ENCODE results near the gene LKAAEAR1.

The LKAAEAR1 gene

DNA sequence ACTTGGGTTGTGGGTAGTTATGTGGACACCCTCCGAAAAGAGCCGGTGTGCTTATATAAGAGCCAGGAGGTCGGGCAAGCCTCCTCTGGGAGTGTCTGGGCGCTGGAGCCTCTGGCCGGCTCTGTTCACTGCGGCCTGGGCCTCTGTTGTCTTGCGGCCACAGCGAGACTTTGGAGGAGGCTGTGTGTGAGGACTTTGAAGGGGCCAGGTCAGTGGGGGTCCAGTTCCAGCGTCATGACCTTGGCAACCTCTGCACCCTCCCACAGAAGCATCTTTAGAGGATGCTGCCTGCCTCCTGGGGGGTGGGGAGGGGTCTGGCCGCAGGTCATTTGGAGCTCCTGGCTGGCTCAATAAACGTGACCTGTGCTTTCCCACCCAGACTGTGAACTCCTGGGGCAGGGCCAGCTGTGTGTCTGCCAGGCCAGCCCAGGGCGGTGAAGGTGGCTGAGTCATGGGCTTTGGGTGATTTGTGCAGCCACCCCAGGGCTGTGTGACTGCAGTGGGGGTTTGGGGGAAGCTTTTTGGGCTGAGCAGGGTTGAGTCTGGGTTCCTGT is 20.0 kb downstream of the LKAAEAR1 start:
- no peak for DNase-seq

DNA sequence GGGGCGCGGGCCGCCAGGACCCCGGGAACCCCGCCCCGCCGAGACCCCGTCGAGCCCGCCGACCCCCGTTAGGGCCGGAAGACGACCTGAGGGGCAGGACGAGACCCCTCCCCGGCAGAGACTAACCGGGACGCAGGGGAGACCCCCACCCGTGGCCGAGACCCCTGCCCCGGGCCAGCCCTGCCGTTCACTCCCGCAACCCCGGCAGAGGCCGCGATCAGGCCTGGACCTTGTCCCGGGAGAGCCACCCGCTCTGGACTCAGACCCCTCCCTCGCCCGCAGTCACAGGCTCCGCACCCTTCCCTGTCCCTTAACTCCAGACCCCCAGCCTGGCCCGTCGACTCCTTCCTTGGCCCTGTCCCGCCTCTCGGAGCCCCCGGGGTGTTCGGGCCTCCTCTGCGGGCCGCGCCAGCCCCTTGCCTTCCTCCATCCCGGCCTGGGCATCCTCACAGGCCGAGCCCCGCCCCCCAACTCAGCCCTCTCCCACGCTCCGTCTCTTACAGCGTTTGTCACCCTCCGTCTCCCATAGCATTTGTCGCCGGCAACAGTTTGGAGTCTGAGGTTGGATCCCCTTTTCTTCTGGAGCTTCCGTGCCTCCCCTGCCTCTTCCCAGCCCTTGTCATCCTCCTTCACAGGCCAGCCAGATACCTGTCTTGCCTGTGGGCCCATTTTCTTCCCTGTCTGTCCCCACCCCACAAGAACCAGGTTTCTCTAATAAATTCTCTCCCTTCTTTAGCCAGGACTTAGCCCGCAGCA is 20.6 kb downstream of the LKAAEAR1 start:
- DNase-seq, result no peak

DNA sequence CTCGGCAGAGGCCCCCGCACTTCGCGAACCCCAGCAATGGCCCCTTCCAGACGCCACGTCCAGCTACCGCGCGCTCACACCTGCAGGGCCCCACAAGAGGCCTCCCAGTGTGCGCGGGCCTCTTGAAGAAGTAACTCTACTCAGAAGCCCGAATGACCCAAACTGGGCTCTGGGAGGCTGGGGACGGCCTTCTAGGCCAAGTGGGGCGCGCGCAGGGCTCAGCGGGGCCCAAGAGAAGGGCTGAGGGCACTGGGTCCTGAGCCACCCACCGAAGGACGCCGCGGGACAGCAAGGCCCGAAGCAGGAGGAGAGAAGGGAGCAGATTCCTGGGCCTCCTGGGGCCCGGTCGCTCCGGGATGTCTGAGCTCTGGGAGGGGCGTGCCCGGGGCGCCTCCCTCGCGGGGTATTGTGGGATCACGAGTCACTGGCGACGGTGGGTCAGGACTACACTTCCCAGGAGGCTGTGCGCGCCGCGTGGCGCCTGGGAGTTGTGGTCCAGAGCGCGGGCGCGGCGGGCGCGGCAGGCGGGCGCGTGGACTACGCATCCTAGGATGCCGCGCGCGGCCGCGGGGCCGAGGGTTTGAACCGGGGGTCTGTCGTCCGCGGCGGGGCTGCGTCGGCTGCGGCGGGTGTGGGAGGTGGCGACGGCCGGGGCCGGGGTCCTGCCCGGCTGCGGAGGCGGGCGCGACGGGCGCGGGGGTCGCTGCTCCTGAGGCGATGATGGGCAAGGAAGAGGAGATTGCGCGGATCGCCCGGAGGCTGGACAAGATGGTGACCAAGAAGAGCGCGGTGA is 21.4 kb downstream of the LKAAEAR1 start, which contains the start of gene TCEA2:
TSS of gene TCEA2 (plus strand) at position 603 of the 793 bp plus-strand sequence. CDS start at position 718, 115 bp downstream.
- DNase-seq, result peak; percentile 93

DNA sequence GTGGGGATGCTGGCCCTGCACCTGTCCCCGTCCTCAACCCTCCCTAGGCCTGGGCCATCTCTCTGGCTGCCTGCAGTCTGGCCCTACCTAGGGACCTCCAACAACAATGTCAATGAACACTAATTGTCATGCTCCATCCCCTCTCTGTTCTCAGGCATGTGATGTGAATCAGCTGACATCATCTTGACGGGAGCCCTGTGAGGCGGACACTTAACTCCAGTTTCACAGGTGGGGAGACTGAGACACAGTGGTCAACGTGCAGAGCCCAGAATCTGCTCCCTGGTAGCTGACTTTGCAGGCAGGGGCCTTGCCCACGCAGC is 22.0 kb downstream of the LKAAEAR1 start:
- DNase-seq, result no peak

DNA sequence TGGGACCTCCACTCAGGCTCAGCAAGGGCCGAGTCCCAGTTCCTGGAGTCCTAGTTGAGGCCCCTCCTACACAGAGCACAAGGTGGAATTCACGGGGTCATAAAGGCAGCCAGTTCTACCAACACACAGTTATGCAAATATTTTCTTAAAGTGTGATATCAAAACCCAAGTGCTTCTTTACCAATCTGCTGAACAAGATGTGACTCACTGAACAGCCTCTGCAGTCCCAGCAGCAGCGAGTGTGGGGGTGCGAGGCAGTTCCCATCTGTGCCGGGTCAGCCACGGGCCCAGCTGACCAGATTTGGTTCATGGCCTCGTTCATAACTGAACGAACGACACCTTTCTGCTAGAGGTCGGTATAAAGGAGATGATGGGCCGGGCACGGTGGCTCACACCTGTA is 25.7 kb downstream of the LKAAEAR1 start:
- no peak for DNase-seq

DNA sequence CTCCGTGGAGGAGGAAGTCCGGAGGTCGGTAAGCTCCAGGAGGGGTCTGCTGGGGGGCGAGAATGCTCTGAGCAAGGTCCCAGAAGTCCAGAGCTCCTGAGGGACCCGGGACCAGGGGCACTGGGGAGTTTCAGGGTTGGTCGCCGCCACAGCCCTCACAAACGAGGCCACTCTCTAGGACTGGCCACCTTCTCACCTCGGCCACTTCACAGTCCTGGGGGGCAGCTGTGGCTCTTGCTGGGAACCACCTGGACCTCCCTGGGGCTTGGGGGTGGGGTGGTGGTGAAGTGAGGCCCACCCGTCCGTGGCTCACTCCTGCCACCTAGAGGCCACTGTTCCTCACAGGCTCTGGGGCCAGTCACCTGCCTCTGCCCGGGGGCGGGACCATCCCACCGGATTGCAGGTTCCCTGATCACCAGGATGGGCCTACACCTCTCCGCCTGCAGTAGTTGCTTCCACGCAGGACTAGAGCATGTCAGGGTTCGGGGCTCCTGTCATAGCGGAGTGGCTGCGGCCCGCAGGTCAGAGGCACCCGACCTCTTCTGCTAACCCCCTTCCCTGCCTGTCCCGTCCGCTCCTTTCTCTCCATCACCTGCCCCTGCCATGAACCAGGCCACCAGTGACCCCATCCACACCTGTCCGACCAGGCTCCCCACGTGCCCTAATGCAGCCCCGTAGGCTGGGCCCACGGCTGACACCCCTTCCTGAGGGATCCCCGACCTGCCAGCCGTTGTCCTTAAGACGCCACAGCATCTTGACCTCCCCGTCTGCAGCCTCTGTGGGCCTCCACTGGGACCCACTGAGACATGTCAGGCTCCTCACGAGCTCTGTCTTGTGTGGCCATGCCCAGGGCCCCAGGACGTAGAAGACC is 26.3 kb downstream of the LKAAEAR1 start:
- peak; percentile 50 for DNase-seq

DNA sequence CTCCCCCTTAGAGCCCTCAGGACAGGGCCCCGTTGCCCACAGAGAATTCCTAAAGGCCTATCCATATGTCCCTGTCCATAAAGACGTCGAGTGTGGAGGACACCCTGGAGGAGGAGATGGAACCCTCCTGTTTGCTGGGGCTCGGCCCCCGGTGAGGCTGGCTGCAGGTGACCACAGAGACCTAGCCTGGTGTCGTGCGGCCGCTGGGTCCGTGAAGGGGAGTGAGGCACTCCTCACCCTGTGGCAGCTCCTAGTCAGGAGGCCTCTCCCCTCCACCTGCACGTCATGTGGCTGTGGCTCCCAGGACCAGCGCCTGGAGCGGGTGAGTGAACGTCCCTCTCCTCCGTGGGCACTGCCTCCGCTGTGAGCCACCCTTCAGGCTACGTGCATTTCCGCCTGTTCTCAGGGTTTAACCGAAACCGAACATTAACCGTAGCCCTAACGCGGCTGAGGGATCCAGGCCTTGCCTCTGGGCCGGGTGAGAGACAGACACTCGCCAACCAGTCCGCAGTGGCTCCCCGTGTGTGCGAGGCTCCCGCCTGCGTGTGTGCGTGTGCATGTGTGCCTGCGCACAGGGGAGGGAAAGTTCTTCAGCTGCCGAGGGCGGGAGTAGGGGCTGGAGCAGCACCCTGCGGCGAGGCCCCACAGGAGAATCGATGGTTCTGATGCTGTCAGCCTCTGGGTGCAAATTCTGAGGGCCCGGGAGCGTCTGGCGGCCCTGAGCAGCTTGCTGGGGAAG is 27.1 kb downstream of the LKAAEAR1 start:
- DNase-seq, result no peak

DNA sequence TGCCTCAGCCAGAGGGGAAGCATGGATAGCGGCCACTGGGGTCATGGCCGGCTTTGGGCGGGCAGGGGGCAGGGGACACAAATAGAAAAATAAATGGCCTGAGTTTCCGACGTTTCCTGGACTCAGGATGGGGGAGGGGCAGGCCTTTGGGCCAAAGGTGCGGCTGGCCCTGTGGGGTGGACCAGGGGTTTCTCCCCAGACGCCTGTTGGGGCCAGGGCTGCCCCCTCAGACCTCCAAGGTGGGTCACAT is 27.6 kb downstream of the LKAAEAR1 start:
- no peak for DNase-seq

DNA sequence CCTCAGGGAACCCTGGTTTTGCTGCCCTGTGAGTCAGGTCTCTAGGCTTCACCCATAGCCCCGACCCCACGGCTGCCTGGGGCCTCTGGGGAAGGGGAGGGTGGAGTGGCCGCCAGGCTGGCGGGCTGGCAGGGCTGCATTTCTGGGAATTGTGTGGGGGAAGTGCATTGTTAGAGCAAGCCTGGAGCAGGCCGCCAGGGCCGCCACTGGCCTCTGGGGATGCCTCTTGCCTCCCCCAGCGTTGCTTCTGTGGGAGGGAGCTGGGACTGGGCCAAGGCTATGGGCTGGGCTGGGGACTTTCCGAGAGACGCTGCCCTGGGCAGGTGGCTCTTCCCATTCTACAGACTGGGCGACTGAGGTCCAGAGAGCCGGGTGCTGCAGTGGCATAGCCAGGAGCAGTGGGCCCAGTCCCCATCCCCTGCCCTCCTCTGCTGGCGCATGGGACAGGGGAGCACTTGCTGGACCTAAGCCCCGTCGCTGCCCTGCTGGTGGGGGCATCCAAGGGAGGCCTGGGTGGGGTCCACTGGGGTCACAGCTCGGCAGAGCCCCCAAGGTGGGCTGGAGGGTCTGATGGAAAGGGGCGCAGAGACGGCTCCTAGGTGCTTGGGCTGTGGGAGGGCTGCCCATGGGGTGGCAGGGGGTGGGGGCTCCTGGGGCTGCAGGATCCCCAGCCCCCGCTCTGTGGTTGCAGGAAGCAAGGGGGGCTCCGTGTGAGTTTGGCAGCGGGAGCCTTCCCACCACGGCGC is 28.1 kb downstream of the LKAAEAR1 start:
- DNase-seq, result no peak

DNA sequence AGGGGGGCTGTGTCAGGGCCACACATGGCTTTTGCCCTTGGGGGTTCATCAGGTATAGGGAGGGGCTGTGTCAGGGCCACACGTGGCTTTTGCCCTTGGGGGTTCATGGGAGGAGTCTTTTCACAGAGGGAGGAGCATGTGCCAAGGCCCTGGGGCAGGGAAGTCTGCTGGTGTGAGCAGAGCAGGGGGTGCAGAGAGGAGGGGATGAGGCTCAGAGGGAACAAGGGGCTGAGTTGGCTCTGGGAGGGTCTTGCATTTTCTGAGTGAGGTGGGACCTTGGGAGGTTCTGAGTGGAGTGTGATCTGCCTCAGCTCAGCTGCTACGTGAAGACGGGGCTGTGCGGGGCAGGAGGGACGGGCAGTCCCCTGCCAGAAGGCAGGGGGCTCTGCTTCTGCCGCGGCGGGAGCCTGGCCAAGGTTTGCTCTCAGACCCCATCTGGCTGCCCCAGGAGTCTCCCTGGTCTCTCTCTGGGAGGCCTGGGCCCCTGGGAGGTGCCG is 28.8 kb downstream of the LKAAEAR1 start:
- no peak for DNase-seq

DNA sequence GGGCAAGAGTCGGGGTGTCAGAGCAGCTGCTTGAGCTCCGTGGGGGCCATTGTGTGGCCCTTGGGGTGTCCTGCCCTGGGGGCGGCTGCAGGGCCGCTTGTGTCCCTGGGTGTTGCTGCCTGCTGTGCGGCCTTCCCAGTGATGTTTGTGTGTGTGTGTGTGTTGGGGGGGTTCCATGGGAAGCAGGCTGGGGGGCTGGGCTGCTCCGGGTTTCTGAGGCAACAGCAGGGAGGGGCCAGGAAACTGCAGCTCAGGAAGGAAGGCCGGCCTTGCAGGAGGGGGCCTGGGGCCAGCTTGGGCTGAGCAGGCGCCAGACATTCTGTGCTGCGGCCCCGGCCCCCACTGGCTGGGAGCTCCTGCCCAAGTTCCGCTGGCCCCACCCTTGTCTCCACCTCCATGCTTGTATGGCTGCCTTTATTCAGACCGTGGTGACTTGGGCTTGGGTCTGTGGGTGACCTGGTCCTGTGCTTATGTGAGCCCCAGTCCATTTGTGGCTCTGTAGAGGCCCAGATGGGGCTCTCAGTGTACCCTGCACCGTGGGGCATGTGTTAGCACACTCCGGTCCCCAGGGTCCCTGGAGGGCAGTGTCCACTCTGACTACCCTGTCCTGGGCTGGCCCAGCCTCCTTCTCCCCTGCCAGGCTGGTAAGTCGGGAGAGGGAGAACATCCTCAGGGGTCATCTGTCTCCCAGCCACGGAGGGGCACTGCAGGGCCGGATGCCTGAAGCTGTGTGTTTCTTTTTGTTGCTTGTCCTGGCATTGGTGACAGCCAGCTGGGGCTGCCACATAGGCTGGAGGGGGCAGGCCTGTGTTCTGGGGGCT is 30.1 kb downstream of the LKAAEAR1 start:
- DNase-seq, result no peak

DNA sequence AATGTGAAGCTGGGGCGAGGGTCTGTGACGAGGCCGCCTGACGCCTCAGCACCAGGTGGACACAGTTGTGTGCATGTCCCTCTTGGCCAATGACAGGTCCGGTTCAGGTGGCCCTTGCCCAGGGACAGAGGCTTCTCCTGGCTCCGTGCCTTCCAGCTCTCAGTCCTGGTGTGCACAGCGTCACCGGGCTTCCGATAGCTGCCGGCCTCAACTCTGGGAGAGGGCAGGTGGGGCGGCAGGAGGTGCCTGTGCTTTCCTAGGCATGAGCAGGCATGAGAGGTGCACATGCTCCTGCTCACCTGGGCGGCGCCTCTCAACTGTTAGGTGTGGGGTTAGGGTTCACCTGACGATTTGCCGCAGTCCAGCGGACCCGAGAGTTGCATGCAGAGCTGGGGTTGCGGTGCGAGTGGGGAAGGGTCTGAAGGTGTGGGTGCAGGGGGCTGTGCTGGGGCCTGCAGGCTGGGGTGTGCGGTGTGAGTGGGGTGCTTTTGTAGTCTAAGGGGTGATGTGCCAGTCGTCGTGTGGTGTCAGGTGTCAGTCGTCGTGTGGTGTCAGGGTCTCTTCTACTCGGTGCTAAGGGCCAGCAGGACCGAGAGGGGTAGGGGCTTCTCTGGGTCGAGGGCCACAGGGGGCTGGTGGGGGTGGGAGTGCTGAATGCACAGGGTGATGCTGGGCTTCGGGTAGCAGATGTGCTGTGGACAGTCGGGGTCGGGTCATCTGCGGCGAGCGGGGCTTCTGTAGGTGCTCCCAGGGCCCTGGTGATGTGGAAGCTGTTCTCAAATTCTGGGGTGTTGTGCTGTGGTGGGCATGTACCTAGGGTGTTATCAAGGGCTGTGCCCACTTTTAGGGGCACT is 31.0 kb downstream of the LKAAEAR1 start:
- DNase-seq, result no peak

DNA sequence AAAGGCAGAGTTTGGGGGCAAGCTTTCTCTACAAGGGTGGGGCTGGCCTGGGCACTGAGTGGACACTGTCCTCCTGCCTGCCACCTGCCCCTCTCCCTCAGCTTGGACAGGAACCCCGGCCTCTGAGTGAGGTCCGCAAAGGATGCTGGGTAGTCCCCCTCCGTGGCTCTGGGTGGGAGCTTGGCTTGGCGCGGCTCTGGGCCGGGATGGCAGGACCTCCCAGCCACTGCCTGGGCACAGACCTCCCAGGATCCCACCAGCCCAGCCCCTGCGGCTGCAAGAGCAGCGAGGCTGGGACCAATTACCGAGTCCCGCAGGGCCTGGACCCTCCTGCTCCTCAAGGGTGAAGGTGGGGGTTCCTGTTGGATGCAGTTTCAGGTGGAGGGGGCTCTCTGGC is 31.9 kb downstream of the LKAAEAR1 start:
- no peak for DNase-seq

DNA sequence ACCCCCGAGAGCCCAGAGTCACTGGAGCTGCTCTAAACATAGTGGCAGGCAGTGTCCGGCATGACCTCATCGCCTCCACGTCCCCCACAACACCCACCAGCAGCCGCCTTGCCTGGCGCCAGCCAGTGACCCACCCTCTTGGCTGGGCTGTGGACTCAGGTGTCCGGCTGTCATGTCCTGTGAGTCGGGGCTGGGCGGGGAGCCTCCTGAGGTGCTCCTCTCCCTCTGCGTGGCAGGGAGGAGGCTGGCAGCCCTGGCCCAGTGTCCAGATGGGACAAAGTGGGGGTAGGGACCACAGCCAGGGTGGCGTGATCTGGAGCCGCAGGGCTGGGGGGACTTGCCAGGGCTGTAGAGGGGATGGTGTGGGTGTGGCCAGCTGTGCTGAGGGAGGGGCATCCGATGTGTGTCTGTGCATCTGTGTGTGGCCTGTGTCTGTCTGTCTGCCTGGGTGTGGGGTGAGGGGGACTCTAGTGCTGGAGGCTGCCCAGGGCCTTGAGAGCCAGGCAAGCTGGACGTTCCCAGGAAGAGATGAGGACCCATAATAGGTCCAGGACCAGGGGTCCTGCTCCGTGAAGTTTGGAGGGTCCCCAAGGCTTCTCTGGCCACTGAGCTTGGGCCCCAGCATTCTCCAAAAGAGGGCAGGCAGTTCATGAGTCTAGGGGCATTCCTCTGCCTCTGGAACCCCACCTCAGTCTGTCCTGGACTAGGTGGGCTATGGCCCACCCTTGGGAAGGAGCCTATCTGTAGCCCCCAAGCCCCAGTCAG is 32.5 kb downstream of the LKAAEAR1 start:
- no peak for DNase-seq

DNA sequence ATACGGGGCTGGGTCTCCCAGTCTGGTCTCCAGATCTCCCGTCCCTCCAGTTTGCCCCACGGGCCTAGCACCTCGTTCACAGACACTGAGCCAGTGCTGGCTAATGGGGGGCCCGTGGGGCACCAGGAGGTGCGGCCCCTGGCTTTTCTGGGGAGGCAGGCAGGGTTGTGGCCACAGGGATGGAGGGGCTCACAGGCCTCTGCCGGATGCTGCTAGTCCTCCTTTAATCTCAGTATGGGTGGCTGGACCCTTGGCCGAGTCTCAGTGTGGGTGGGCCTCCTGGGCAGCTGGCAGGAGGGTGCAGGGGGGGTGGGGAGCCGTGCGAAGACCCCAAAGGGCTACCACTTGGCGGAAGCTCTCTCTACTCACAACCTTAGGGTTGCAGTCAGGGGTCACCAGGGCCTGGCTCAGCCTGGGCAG is 33.2 kb downstream of the LKAAEAR1 start:
- DNase-seq, result no peak

DNA sequence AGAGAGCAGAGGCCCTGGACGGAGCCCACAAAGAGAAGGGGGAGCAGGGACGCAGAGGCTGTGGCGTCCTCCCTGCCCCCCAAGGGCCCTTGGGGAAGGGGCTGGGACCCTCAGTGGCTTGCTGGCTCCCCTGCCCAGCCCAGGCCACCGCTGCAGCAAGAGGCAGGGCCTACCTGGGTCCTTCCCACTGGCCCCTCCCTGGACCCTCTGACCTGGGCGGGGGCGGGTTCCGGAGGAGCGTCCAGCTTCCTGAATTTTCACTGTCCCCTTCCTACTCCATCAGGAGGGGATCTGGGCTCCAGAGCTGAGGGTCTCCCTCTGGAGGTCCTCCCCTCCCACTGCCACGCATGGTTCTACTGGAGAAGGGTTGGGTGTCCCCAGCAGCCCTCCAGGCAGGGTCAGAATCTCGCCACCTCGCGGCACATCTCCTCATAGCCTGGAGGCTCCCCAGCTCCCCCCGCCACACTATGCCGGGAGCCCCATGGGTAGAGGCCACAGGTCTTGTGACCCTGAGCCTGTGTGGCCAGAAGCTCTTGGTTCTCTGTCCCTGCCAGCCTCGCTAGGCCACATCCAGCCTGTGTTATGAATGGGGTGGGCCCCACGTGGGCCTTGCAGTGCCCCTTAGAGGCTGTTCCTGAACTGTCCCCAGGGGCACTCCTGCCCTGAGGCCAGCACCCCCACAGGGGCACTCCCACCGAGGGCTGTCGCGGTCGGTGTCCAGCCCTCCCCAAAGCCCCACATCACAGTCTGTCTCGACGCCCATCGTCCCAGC is 33.8 kb downstream of the LKAAEAR1 start:
- DNase-seq, result no peak

DNA sequence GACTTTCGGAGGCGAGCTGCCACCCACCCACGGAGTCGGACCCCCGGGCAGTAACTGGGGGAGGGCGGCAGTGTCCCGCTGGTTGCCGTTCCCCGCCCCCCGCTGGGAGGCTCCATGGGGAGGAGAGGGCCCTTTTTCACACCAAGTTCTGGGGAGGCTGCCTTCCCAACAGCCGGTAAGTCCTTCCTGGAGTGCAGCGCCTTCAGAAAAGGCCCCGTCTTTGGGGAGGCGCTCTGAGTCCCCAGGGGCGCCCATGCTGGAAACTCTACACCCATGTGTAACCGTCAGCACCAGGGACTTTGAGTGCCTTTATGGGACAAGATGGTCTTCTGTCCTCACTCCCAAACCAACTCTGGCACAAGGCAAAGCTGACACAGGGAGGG is 34.3 kb downstream of the LKAAEAR1 start:
- DNase-seq, result no peak

Measured in NCI-H510A treated with DMSO at 0.1 percent for 48 hours (cell line).